ENCODE measurements around the gene CLNK.

CLNK gene

DNA sequence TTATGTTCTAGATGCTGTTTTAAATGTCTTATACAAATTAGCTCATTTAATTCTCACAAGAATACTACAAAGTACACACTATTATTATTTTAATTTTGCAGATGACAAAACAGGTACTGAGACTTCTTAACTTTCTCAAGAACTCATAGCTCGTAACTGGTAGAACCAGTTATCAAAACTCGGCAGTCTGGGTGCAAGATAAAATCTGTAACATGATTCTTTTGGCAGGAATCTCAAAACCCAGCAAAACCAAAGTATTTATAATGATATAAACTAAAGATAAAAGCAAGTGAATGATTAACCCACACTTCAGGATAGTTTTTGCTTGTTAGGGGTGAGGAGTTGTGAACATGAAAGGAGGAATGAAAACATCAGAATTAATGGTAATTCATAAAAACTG, 27.6 kb downstream of the CLNK start:
- H3K9me2 ChIP-seq (replicated peaks; ENCODE audit: control insufficient read depth, low read length) = no peaks in the 10 kb centered on the region
- no peak overlapping the region for H3K4me3 ChIP-seq (ENCODE audit: low read length)
- no peaks in the 10 kb centered on the region for H3K79me2 ChIP-seq (ENCODE audit: control insufficient read depth, low read length)
- H4K20me1 ChIP-seq (ENCODE audit: control insufficient read depth, insufficient read depth, low read depth, low read length) = no peaks in the 10 kb centered on the region
- TF ChIP-seq EZH2phosphoT487 (IDR thresholded peaks at IDR 0.05; ENCODE audit: borderline replicate concordance, low read length) = no peak
- TF ChIP-seq, protein P1, sequence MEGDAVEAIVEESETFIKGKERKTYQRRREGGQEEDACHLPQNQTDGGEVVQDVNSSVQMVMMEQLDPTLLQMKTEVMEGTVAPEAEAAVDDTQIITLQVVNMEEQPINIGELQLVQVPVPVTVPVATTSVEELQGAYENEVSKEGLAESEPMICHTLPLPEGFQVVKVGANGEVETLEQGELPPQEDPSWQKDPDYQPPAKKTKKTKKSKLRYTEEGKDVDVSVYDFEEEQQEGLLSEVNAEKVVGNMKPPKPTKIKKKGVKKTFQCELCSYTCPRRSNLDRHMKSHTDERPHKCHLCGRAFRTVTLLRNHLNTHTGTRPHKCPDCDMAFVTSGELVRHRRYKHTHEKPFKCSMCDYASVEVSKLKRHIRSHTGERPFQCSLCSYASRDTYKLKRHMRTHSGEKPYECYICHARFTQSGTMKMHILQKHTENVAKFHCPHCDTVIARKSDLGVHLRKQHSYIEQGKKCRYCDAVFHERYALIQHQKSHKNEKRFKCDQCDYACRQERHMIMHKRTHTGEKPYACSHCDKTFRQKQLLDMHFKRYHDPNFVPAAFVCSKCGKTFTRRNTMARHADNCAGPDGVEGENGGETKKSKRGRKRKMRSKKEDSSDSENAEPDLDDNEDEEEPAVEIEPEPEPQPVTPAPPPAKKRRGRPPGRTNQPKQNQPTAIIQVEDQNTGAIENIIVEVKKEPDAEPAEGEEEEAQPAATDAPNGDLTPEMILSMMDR (IDR thresholded peaks at IDR 0.05; ENCODE audit: low read depth, low read length, poor library complexity, severe bottlenecking) = no peak
- no peak overlapping the region for H3K4me2 ChIP-seq (ENCODE audit: low read length)
- no peaks in the 10 kb centered on the region for H3K36me3 ChIP-seq (ENCODE audit: control insufficient read depth, low read length)
- no peak overlapping the region for H3K27ac ChIP-seq (ENCODE audit: low read depth, low read length)
- 0 out of 2 replicates have a peak, but pooled peaks cover 3% of the 10 kb centered on the region for H3K27me3 ChIP-seq (ENCODE audit: control insufficient read depth, low read length)
- H3K4me1 ChIP-seq (ENCODE audit: control insufficient read depth, low read length) = no peaks in the 10 kb centered on the region
- no peaks in the 10 kb centered on the region for H3F3A ChIP-seq (ENCODE audit: control insufficient read depth, insufficient read depth)
- H3K9me3 ChIP-seq (ENCODE audit: control insufficient read depth, insufficient read depth, low read length) = no peaks in the 10 kb centered on the region

DNA sequence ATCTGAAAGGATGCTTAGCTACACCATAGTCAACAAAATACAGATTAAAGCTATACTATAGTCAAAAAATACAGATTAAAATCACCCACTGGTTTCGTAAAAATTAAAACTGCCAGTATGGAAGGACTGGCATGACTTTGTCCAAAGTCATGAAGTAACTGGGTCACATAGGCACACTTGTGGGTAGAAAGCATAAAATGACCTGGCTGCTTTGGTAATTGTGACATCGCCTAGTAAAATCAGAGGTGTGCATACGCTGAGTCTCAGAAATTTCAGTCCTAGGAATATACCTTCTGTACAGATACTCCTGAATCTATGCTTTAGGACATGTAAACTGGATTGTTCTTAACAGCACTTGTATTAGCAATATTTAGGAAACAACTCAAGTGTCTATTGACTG, 28.1 kb downstream of the CLNK start:
- H3K27me3 ChIP-seq (ENCODE audit: control insufficient read depth, low read length) = 0 out of 2 replicates have a peak, but pooled peaks cover 3% of the 10 kb centered on the region
- no peak overlapping the region for H3K4me2 ChIP-seq (ENCODE audit: low read length)
- no peaks in the 10 kb centered on the region for H3K79me2 ChIP-seq (ENCODE audit: control insufficient read depth, low read length)
- no peaks in the 10 kb centered on the region for H3K9me3 ChIP-seq (ENCODE audit: control insufficient read depth, insufficient read depth, low read length)
- TF ChIP-seq, protein P1 (IDR thresholded peaks at IDR 0.05; ENCODE audit: low read depth, low read length, poor library complexity, severe bottlenecking) = no peak
- TF ChIP-seq EZH2phosphoT487 (IDR thresholded peaks at IDR 0.05; ENCODE audit: borderline replicate concordance, low read length) = no peak
- H3K9me2 ChIP-seq (replicated peaks; ENCODE audit: control insufficient read depth, low read length) = no peaks in the 10 kb centered on the region
- H3F3A ChIP-seq (ENCODE audit: control insufficient read depth, insufficient read depth) = no peaks in the 10 kb centered on the region
- H3K27ac ChIP-seq (ENCODE audit: low read depth, low read length) = no peak overlapping the region
- H3K36me3 ChIP-seq (ENCODE audit: control insufficient read depth, low read length) = no peaks in the 10 kb centered on the region
- no peak overlapping the region for H3K4me3 ChIP-seq (ENCODE audit: low read length)
- no peaks in the 10 kb centered on the region for H3K4me1 ChIP-seq (ENCODE audit: control insufficient read depth, low read length)
- no peaks in the 10 kb centered on the region for H4K20me1 ChIP-seq (ENCODE audit: control insufficient read depth, insufficient read depth, low read depth, low read length)

DNA sequence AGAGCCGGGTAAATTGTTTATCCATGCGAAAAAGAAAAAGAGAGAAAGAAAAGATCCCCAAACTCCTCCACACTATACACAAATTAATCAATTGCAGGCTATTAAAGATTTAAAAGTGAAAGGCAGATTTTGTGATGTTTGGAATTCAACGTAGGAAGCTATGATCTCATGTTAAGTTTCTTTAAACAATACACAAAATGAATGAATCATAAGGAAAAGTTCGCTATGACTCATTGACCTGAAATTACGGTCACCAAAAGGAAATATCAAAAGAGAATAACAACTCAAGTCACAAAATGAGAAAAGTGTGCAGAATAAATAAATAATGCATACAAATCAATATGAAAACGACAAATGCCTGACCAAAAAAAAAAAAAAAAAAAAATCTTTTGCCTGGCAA, 28.6 kb downstream of the CLNK start:
- H3K79me2 ChIP-seq (ENCODE audit: control insufficient read depth, low read length) = no peaks in the 10 kb centered on the region
- no peak overlapping the region for H3K4me3 ChIP-seq (ENCODE audit: low read length)
- H3K27me3 ChIP-seq (ENCODE audit: control insufficient read depth, low read length) = 0 out of 2 replicates have a peak, but pooled peaks cover 3% of the 10 kb centered on the region
- no peaks in the 10 kb centered on the region for H3K36me3 ChIP-seq (ENCODE audit: control insufficient read depth, low read length)
- no peaks in the 10 kb centered on the region for H3K9me2 ChIP-seq (replicated peaks; ENCODE audit: control insufficient read depth, low read length)
- no peaks in the 10 kb centered on the region for H3K9me3 ChIP-seq (ENCODE audit: control insufficient read depth, insufficient read depth, low read length)
- no peak for TF ChIP-seq EZH2phosphoT487 (IDR thresholded peaks at IDR 0.05; ENCODE audit: borderline replicate concordance, low read length)
- TF ChIP-seq, protein P1 (IDR thresholded peaks at IDR 0.05; ENCODE audit: low read depth, low read length, poor library complexity, severe bottlenecking) = no peak
- H3K4me2 ChIP-seq (ENCODE audit: low read length) = no peak overlapping the region
- H3F3A ChIP-seq (ENCODE audit: control insufficient read depth, insufficient read depth) = no peaks in the 10 kb centered on the region
- no peak overlapping the region for H3K27ac ChIP-seq (ENCODE audit: low read depth, low read length)
- H4K20me1 ChIP-seq (ENCODE audit: control insufficient read depth, insufficient read depth, low read depth, low read length) = no peaks in the 10 kb centered on the region
- H3K4me1 ChIP-seq (ENCODE audit: control insufficient read depth, low read length) = no peaks in the 10 kb centered on the region

Data from DOHH2 (cell line).